HG03521 (cell line): ENCODE data around the gene GSTO1.
A peak's percentile ranks its signal among the peaks of the same experiment; 100 is the strongest.
"Not testable (repeated sequence)": the region's sequence is repeated elsewhere in the genome, so short reads cannot be mapped to it uniquely, and the experiment has no call there.

Experiments used
- ATAC-seq: cut with Tn5 transposase; IDR thresholded peaks from one replicate; pipeline ENCODE4 v1.9.1; 2021; ENCODE audit warnings: mild to moderate bottlenecking, moderate library complexity; ENCODE audit not compliant: unreplicated experiment

The GSTO1 gene

DNA sequence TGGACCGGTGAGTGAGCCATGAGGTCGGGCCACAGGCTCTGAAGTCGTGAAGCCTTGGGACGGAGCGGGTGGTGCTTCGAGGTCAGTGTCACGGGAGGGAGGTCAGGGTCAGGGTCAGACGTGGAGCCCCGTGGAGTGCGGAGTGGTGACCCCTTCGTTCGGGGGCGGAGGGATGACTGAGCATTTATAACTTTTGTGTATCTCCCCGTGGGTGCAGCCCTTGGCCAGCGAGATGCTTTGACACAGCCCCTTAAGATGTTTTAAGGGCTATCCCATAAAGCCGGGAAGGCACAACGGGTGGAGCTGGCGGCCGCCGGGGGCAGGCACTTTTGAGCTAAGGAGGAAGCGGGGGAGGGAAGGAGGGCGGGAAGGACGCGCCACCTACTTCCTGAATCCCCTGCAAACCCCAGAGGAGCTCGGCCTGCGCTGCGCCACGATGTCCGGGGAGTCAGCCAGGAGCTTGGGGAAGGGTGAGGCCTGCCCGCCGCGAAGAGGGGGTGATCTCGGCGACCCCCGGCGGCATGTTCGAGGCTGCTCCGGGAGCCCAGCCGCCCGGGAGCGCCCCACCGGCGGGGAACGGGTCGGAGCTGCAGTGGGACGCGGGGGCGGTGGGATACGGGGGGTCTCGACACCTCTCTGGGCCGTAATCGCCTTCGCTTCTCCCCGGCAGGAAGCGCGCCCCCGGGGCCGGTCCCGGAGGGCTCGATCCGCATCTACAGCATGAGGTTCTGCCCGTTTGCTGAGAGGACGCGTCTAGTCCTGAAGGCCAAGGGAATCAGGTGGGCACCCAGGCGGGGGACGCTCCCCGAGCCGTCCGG, at the start of gene GSTO1:
GSTO1 (plus strand) TSS at position 400 of the 818 bp plus-strand sequence; CDS start at position 437, 37 bp downstream.
- peak; percentile 79 for ATAC-seq

DNA sequence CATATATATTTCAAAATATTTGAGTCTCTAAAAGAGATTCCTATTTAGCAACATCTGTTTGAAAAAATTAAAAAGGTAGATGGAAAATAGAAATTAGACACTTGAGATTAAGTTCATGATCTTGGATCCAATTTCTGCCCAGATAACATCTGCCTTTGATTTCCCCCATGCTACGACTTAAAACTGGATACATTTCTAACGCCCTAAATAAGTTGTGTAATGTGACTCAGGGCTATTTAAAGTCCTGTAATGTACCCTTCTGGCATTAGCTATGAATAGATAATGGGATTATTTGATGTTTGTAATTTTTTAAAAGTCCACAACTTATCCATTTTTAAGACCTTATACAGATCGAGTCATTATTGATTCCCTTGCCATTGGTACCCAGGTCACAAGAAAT, 46.0 kb upstream of the GSTO1 start:
- ATAC-seq, result no peak

DNA sequence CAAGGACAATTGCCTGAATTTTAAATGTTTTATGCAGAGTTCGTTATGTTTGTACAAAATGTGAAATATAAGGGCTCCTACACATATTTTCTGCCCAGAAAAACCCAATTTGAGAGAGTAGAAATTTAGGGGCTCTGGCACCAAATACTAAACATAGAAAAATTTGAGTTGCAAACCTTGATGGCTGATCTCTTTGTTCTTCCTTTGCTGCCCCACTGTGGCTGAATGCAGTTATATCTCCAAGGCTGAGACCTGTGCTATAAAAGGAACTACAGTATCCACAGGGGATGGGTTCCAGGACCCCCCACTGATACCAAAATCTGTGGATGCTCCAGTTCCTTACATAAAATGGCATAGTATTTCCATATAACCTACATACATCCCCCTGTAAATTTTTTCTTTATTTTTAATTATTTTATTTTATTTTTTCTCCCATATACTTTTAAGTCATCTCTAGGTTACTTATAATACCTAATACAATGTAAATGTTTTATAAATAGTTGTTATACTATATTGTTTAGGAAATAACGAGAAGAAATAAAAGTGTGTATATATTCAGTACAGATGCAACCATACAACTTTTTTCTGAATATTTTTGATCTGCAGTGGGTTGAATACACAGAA, 45.0 kb upstream of the GSTO1 start:
- no peak for ATAC-seq

DNA sequence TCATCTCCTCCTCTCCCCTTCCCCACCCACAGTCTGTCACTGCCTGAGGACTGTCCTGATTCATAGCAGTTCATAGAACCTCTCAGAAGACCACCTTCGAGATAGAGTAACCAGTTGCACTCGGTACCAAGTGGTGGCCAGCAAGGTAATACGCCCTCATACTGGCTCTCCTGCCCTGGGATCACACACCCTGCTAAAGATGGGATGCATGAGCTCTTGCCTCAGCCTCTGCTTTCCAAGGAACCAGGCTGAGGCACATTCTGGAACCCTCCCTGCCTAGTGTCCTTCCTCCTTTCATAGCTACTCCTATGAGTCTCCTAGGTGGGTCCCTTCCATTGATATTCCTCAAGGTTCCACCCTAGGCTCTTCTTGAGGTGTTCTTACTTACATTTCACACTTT, 38.1 kb upstream of the GSTO1 start:
- no peak for ATAC-seq

DNA sequence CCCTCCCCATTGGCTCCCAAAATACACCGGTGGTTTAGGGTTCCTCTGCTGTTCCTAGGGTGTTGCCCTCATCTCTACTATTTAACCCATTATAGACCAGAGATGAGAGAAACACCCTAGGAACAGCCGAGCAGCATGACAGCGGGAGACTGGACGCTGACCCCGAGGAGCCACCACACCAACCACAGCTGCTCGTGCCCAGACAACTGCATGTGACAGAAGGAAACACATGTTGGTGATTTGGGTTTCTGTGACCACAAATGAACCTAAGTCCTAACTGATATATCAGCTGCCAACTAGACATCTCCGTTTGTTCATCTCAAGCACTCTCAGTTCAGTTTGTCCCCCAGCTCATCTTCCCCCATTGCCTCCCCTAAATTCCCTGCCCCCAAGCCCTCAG, 35.9 kb upstream of the GSTO1 start:
- no peak for ATAC-seq

DNA sequence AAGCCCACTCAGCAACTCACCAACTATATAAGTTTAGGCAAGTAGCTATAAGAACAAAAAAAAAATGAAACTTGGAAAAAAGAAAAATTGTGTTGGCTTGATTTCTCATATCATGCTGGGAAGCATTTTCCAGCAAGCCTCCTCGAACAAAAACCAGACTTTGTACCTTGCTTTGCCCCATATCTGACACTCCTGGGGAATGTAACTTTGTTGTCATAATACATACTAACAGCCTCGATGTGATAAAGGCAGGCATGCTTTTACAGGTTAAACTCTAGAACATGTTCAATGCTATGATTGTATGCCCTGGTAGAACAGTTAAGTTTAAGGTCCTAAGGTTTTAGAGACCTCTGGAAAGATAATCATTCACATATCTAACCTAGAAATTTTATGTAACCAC, 34.2 kb upstream of the GSTO1 start:
- no peak for ATAC-seq

DNA sequence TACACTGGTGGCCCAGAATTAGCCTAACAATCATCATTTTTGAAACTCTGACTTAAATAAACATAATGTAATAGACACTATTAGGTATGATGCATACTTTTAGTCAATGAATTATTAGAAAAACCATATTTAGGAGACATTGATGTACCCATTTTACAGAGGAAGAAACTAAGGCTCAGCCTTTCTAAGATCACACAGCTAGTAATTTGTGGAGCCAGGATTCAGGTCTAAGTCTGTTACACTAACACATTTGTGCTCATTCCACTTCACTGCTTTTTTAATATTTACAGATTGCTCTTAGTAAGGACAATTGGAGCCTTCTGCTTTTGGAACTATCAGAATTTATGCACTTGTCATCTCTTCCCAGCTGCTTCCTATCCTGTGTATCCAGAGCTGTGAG, 31.4 kb upstream of the GSTO1 start:
- no peak for ATAC-seq

DNA sequence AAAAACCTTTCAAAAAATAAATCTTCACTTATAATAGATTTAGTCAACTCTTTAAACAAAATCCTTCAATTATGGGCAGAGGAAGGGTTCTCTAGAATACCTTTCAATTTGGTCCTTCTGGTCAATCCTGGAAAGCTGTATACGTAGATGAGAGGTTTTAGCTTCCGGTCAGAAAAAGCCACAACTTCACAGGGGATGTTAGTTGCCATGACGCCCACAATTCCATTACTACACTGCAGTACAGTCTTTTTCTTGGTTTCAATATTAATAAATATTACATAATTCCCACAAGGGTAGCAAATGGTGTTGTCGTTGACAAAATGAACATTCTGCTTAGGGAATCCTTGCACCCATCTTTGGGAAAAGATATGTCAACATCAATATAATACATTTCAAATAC, 24.2 kb upstream of the GSTO1 start:
- no peak for ATAC-seq

DNA sequence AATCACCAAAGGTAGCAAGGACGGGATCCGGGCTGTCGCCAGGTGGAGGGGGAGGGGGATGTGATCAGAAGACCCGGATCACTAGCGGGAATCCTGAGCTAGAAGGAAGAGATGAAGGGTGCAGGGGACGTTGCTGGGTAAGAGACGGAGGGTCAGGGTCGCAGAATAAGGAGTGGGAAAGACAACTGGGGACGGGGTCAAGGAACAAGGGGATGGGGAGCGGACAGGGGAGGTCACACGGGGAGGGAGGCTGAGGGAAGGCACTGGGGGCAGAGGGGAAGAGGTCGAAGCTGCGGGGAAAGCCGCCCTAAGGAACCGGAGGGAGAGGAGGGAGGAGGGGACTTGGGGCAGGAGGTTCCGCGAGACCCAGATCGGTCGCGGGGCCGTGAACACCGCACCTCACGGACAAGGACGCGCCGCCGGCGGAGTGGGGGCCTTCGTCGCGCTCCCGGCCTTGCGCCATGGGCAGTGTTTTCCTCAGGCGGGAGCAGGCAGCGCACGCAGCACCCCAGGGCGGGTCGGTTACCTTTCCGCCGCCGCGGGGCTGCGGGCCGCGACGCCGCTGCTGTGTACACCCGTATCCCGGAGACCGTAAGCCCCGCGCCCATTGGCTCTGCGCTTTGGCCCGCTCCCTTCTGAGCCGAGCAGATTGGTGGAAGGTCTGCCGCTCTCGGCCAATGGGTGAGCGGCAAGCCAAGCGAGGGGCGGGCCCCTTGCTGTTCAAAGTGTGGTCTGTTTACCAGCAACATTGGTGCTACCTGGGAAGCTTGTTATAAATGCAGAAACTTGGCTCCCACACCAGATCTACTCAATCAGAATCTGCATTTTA, 22.7 kb upstream of the GSTO1 start, which contains the start of gene CFAP43:
CFAP43 (minus strand) TSS at position 581 of the 829 bp plus-strand sequence; CDS start at position 463, 118 bp downstream.
- ATAC-seq, result peak; percentile 100

DNA sequence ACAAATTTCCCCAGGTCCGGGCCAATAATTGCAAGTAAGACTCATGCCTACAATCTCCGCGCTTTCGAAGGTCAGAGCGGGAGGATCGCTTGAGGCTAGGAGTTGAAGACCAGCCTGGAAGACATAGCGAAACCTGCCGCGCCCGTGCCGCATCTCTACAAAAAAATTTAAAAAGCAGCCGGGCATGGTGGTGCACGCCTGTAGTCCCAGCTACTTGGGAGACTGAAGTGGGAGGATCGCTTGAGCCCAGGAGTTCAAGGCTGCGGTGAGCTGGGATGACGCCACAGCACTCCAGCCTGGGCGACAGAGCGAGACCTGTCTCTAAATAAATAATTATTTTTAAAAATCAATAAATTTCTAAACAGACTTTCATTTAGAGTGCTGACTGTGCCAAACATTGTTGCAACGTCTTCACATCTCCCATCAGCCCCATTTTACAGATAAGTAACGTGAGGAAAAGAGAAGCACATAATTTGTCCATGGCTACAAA, 22.0 kb upstream of the GSTO1 start:
- ATAC-seq, result peak; percentile 6

DNA sequence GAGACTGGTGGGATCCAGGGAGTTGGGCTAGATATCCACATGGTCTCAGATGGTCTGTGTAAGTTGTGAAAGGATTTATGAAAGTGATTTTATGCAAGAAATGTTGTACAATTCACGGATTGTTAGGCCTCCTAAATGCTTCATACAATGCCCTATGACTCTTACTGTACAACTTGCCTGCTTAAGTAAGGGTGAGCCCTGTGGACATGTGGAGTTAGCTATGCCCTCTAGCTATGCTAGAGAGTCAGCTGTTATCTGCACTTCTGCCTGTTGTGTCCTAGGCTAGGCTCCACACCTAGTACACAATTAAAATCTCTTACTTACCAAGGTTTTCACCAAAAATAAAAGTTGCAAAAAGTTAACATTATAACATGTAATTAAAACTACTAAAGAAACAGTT, 20.9 kb upstream of the GSTO1 start:
- no peak for ATAC-seq

DNA sequence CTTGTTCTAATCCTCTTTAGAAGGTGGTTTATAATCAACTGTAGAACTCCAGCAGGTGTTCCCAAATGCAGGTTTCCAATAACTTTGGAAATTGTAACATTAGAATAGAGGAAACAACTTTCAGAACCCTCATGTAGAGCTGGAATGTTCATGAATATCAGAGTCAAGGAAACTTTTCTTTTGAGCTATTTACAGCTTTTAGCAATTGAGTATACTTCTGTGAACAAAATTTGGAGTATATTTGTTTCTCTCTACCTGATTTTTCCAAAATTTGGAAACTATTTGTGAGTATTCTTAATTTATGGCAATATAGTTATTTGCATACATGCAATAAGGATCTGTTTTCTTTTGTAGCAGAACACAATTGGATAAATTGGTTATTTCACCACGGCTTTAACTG, 19.8 kb upstream of the GSTO1 start:
- no peak for ATAC-seq

DNA sequence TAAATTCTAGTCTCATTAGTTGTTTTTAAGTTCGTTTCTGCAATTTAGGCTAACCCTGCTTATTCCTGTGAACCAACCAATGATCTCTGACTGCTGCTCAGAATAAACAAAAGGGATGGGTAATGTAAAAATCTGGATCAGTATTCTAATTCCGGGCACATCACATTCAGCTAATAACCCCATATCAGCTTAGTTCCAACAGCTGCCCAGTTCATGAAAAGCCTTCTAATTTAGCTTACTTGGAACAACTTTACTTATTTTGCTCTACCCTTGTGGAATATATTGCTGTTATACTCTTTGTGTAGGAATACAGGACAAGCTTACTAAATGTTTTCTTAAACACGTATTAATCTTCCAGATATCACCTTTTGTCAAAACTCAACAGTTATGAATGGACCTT, 18.9 kb upstream of the GSTO1 start:
- no peak for ATAC-seq

DNA sequence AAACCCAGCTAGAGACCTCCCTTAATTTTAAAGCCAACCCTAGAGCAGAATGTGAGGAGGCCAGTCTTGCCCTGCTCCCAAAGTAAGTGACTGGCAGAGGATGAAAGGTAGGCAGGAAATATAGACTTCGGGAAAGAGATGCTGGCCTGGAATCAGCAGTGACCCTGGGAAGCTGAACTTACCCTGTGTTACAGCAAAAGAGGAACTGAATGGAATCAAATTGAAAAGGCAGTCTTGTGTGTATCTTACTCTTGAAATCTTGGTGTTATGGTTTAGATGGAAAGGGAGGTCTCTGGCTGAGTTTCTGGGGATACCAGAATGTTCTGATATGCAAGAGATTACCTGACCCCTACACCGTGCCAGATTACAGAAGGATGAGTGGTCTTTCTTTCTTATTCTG, 14.6 kb upstream of the GSTO1 start:
- ATAC-seq, result no peak

DNA sequence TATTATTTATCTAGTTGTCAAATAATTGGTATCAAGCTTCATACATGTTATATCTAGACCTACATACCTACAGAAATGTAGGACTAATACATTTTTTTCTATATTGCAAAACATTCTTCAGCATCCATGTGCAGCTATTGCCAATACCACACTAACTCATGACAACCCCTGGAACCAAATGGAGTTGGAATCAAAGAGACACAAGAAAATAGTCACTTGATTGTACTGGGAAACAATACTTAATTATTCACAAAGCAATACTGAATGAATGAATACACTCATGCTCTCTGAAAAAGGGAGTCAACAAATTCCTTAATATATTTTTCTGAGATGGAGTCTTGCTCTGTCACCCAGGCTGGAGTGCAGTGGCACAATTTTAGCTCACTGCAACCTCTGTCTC, 12.1 kb upstream of the GSTO1 start:
- ATAC-seq, result no peak

DNA sequence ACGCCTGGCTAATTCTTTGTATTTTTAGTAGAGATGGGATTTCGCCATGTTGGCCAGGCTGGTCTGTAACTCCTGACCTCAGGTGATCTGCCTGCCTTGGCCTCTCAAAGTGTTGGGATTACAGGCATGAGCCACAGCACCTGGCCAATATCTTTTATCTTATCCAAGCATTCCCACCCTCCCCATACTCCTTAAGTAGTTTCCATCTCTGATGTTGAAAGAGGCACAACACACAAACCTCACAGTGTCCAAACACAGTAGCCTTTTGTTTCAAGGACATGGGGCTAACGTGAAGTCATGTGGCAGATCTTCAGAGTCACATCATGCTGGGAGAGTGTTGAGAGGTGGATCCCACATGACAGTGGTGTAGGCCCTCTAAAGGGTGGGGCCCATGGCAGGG, 11.7 kb upstream of the GSTO1 start:
- not testable (repeated sequence) for ATAC-seq

DNA sequence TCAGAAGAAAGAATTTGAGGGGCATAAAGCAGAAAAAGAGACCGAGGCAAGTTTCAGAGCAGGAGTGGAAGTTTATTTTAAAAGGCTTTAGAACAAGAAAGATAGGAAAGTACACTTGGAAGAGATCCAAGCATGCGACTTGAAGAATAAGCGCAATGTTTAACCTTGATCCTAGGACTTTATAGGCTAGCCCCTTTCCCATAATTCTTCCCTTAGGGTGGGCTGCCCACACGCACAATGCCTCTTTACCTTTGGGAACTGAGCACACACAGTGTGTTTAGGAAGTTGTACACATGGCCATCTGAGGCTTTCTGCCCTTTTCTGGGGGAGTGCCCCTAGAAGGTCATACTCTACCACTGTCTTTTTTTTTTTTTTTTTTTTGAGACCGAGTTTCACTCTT, 11.2 kb upstream of the GSTO1 start:
- no peak for ATAC-seq

DNA sequence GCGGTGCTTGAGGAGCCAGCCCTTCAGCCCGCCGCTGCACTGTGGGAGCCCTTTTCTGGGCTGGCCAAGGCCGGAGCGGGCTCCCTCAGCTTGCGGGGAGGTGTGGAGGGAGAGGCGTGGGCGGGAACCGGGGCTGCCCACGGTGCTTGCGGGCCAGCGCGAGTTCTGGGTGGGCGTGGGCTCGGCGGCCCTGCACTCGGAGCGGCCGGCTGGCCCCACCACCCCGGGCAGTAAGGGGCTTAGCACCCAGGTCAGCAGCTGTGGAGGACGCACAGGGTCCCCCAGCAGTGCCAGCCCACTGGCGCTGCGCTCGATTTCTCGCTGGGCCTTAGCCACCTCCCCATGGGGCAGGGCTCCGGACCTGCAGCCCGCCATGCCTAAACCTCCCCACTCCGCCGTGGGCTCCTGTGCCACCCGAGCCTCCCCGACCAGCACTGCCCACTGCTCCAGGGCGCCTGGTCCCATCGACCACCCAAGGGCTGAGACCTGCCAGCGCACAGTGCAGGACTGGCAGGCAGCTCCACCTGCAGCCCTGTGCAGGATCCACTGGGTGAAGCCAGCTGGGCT, 9.5 kb upstream of the GSTO1 start:
- ATAC-seq, result no peak

DNA sequence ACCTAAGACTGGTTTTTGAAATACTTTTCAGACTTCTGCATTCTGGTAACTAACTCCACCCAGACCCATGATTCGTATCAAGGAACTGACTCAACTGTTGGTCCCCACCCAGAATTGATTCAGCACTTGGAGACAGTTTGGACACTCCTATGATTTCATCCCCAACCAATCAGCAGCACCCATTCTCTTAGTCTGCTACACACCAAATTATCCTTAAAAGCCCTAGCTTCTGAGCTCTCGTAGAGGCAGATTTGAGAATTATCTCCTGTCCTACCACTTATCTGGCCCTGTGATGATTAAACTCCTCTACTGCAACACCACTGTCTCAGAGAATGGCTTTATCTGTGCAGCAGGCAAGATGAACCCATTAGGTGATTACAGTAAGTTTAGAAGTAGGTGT, 7.7 kb upstream of the GSTO1 start:
- no peak for ATAC-seq

DNA sequence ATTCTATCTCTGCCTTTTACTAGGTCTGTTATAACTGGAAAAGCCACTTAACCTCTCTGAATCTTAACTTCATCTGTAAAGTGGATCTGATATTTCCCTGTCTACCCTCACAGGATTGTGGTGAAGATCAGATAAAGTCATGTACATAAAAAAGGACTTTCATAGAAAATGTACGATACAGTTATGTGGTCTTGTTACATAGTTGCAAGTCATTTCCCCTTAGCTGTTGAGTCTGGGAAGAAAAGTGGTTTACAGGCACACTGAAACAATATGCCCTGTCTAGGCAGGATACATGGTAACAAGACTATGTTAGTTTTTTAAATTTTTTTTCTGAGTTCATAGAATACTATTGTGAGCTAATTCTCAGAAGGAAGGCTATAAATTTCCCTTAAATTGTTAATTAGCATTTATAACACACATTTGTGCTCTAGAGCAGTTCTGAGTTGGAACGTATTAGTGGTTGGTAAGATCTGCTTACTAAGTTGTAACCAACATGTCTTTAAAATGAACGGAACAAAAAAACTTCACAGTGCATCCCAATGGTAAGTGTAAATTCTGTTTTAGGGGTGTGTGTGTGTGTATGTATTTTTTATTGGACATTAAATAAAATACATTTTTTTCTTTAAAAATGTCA, 7.1 kb upstream of the GSTO1 start:
- no peak for ATAC-seq

DNA sequence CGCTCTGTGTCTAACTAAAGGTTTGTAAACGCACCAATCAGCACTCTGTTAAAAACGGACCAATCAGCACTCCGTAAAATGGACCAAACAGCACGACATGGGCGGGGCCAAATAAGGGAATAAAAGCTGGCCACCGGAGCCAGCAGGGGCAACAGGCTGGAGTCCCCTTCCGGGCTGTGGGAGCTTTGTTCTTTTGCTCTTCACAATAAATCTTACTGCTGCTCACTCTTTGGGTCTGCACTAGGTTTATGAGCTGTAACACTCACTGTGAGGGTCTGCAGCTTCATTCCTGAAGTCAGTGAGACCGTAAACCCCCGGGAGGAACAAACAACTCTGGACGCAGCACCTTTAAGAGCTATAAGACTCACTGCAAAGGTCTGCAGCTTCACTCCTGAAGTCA, 5.8 kb upstream of the GSTO1 start:
- ATAC-seq, result not testable (repeated sequence)
